Suprapubic skin (tissue), 4 donors: ENCODE data around the gene OR1I1.

ENCODE experiments used
- EP300 ChIP-seq: sonication (generic); formaldehyde crosslinking; IDR thresholded peaks from one replicate; pipeline ENCODE4 v1.6.1; 2017; ENCODE audit warnings: antibody characterized with exemption
- POLR2A ChIP-seq, 2 donors: fragments of 450-650 bp; IDR thresholded peaks; one replicate each; pipeline ENCODE4 v1.6.1; 2017; ENCODE audit warnings: antibody characterized with exemption in 2 of 2, mild to moderate bottlenecking in 2 of 2, moderate library complexity in 2 of 2
- POLR2AphosphoS5 ChIP-seq, 3 donors: sonication (generic); formaldehyde crosslinking; IDR thresholded peaks; one replicate each; pipeline ENCODE4 v1.6.1; 2017; ENCODE audit warnings: antibody characterized with exemption in 3 of 3
- TF ChIP-seq, protein P1 (sequence below), 2 donors: fragments of 200-600 bp in 1 of 2; fragments of 450-650 bp in 1 of 2; sonication (generic) in 1 of 2; IDR thresholded peaks; one replicate each; pipeline ENCODE4 v1.5.1; 2016 to 2019; ENCODE audit warnings: antibody characterized with exemption in 2 of 2, mild to moderate bottlenecking in 1 of 2, moderate library complexity in 1 of 2

GRCh38 chr19:15120135-15121026 lies 38.4 kb downstream of the OR1I1 start:
- TF ChIP-seq POLR2AphosphoS5 (IDR thresholded peaks at IDR 0.05) (no peak), EP300 (no peak), POLR2A (IDR thresholded peaks at IDR 0.05) (no peak)
- TF ChIP-seq, protein P1, sequence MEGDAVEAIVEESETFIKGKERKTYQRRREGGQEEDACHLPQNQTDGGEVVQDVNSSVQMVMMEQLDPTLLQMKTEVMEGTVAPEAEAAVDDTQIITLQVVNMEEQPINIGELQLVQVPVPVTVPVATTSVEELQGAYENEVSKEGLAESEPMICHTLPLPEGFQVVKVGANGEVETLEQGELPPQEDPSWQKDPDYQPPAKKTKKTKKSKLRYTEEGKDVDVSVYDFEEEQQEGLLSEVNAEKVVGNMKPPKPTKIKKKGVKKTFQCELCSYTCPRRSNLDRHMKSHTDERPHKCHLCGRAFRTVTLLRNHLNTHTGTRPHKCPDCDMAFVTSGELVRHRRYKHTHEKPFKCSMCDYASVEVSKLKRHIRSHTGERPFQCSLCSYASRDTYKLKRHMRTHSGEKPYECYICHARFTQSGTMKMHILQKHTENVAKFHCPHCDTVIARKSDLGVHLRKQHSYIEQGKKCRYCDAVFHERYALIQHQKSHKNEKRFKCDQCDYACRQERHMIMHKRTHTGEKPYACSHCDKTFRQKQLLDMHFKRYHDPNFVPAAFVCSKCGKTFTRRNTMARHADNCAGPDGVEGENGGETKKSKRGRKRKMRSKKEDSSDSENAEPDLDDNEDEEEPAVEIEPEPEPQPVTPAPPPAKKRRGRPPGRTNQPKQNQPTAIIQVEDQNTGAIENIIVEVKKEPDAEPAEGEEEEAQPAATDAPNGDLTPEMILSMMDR (IDR thresholded peaks at IDR 0.05), result no peak
